ENCODE measurements around the gene ADCYAP1R1.

The ADCYAP1R1 gene

DNA sequence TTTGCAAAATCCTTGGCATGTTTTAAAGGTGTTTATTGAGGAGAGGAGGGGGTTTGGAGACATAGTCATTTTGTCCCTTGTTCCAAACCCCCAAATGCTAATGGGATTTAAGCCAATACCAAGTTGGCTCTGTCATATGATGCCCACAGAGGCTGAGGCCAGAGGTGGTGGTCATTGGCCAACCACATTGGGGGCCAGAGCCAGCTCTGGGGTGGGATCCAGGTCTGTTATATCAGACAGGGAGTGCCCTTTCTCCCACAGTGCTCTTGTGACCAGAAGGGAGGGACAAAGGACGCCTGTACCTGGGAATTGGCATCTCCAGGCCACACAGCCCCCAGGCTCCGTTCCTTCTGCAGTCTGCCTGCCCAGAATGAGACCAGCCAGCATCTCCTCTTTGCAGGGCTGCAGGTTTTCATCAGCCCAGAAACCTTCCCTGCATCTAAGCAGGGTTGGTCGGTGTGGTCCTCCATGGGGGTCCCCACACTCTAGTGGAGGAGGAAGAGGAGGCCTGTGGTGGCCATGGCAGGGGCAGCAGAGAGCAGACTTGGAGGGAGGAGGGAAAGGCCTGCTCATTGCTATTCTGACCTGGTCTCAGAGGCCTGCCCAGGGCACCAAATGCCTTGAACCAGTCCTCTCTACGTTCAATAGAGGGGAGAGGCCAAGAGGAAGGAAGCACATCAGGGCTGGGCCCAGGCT, 17.9 kb downstream of the ADCYAP1R1 start:
- DNase-seq, result no peak

DNA sequence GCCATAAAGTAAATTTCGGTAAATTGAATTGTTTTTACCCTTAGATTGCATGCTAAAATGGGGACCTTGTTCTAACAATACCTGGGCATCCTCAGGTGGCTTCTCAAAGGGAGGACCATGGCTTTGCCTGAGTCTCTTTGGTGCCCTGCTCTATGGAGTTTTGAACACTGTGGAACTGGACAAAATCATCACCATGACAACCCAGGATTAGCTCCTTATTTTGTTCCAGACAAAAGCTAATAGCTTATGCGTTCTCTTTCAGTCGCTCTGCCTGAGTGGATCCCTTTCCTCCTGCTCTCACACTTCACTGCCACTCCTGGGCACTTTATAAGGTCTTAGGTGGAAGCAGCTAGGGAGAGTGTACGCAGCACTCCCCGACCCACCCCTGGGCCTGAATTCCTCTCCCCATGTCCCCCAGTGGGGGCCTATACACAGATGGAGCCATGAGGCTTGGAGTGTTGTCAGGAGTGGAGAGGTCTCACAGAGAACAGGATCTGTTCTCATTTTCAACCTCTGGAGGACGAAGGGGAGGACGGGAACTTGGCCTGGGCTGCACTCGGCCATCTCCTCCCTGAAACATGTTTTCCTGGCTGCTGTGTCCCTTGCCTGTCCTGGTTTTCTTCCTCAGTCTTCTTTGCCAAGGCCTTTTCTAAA, 19.0 kb downstream of the ADCYAP1R1 start:
- no peak for DNase-seq

DNA sequence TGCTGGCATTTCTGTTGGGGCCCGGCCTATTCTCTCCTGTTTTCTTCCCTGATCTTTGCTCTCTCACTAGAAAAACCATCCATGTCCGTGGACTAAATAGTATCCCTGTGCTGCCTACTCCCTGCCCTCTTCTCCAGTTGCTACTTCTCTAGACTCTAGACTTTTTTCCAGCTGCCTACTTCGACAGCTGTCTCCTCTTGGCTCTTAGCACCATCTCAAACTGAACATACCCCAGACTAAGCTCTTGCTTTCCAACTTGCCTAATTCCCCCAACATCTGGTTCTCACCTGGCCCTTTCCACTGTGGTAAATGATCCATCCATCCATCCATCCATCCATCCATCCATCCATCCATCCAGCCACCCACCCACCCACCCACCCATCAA, 19.5 kb downstream of the ADCYAP1R1 start:
- DNase-seq, result no peak

DNA sequence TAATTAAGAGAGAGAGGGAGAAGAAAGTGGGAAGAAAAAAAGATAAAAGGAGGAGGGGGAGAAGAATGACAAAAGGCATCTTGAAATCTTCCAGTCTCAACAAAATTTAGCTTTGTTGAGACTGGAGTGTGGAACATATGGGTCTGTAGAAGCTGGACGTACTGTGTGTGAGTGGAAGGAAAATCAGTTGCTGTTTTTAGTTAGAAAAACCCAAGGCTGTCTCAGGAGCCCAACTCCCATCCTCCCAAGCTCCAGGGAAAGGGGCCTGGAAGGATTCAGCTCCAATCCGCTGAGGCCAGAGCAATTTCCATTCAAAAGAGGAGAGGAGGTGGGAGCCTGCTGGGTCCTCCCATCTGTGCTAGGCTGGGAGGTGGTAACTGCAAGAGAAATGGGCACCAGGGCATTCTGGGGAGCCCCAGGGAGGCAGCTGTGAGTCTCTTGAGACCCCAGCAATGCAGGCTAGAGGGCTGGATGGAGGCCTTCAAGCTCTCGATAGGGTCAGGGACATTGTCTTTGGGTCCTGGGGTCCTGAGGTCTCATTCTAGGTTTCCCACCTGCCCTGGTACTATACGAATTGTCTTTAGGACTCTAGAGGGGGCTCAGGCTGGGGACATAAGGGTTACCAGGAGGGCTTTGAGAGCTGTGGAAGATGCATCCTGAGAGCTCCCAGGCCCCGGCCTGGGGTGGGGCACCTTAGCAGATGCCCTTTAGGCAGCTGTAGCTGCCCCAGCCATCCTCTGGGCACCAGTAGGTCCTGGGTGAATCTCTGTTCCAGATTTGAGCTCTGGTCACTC, 21.4 kb downstream of the ADCYAP1R1 start:
- no peak for DNase-seq

DNA sequence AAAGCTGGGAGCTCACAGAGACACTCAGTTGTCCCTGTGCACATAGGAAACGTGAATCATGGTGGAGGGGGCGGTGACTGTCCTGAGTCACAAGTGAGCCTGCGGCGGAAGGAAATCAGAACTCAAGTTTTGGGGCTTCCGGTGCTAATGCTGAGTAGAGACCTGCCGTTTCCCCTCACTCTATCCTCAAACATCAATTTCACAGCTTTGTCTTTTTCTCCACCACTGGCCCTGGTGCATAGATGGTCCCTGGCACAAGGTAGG, 21.9 kb downstream of the ADCYAP1R1 start:
- DNase-seq, result no peak

DNA sequence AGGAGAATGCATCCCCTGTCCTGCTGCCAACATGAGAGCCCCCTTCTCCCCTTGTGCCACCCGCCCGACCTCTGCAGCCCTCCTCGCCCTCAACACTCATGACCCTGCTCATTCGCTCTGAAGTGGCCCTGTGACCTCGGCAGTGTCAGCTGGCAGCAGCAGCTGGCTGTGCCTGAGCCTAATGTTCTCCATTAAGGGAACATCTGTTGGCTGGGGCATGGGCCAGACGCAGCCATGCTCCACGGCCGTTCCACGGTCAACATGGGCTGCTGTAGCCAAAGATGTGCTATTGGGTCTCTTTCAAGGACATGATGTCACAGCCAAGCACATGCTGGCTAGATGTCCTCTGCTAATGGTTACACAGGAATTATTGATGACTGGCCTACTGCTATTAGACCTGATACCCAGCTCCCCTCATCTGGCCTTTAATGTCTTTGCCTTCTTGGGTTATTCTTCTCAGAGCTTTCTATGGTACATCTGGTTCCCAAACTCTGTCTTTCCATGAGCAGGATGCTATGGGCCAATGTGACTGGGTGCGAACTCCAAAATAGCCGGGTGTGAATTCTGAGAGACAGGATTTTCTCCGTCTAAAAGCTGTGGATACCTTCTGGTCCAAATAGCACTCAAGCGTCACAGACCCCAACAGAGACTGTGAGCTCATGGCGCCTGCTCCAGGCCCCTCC, 22.4 kb downstream of the ADCYAP1R1 start:
- no peak for DNase-seq

DNA sequence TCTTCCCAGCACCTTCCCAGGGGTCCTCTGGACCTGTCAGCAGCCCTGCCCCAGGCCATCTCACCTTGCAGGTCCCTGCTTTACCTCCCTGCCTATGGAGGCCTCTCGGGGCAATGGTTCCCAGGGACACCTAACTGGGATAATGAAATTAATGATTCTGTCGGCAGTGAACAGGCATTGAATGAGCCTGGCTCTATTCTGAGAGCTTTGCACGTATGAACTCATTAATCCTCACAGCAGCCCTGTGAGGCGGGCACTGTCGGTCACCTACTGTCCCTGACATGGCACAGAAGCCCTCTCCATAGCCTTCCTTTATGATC, 22.9 kb downstream of the ADCYAP1R1 start:
- DNase-seq, result no peak

DNA sequence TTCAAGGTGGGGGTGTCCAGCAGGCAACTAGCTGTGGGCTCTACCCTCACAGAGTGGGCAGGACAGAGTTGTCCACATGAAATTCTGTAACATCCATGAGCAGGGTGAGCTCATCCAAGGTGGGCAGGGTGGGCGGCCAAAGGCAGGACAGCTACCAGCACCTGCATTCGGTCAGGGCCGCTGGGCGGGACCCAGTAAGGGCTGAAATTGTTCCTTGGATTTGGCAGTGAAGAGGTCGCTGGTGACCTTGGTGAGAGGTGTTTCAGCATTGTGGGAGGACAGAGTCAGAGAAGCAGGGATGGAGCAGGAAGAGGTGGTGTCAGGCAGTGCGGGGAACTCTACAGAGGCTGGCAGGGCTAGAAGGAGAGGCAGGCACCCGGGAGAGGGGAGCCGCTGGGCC, 23.9 kb downstream of the ADCYAP1R1 start:
- DNase-seq, result no peak

DNA sequence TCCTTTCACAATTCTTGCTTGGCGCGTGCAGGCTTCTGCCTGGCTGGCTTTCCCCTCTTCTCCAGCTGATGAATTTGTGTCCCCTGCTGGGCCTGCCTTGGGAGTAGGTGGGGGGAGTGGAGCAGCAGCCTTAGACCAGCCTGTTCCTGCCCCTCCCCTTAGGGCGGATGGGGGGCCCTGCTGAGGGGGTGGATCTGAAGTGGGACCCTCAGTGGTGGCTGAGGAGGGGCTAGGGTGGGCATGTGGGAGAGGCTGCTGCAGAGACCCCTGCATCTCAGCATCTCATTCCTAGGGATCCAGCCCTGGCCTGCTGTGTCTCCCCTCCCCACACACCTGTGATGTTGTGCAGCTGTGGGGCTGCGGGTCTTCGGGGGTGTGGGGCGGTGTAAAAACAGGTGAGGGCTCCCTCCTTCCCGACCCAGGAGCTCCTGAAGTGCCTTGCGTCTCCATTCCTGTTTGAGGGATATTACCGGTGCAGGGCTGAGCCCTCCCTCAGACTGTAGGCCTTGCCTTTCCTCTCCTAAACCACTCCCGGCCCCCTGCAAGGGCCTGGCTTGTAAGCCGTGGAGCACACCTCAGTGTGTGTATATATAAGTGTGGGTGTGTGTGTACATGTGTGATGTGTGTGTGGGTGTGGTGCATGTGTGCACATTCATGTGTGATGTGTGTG, 24.7 kb downstream of the ADCYAP1R1 start:
- no peak for DNase-seq

DNA sequence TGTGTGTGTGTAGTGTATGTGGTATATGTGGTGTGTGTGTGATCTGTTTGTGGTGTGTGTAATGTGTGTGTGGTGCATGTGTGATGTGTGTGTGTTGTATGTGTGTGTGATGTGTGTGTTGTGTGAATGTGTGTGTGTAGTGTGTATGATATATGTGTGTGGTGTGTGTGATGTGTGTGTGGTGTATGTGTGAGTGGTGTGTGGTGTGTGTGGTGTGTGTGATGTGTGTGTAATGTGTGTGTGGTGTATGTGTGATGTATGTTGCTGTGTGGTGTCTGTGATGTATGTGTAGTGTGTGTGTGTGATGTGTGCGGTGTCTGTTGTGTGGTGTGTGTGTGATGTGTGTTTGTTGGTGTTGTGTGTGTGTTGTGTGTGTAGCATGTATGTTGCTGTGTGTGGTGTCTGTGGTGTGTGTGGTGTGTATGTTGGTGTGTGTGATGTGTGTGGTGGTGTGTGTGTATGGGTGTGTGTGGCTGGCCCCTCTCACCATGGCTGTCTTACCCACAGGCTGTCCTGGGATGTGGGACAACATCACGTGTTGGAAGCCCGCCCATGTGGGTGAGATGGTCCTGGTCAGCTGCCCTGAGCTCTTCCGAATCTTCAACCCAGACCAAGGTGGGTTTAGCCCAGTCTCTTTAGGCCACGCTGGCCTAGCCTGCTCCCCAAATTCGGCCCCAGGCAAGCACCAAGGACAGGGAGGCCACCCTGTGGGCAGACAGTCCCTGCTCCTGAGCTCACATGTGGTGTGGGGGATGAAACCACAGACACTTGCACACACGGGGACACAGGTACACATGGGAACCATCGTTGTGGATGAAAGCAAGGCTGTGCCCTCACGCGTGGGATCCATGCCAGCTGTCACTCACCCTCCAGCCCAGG, 25.6 kb downstream of the ADCYAP1R1 start:
- no peak for DNase-seq

DNA sequence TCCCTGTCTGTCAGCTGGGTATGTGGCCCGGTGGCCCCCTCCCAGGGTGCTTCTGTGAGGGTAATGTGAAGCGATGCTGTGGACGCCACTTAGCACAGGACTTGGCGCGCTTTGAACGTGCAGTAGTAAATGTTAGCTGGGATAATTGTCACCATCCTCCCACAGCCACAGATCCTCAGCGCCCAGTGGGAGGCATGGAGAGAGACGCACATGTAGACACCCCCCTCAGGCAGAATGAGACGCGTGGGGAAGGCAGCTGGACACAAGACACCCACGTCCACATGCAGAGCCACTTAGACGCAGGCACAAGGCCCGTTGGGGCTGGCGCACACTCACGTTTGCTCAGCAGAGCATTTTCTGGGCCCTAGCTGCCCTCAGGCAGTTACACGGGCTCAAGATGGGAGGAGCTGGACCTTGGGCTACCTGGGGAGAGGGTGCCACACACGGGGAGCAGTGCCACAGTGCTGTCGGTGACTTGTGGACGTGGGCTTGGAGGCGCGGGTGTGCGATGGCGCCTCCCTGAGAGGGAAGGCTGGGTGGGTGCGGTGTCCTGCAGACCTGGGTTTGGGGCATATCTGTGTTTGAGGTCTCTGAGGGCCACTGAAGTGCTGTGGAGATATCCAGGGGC, 26.4 kb downstream of the ADCYAP1R1 start:
- no peak for DNase-seq

DNA sequence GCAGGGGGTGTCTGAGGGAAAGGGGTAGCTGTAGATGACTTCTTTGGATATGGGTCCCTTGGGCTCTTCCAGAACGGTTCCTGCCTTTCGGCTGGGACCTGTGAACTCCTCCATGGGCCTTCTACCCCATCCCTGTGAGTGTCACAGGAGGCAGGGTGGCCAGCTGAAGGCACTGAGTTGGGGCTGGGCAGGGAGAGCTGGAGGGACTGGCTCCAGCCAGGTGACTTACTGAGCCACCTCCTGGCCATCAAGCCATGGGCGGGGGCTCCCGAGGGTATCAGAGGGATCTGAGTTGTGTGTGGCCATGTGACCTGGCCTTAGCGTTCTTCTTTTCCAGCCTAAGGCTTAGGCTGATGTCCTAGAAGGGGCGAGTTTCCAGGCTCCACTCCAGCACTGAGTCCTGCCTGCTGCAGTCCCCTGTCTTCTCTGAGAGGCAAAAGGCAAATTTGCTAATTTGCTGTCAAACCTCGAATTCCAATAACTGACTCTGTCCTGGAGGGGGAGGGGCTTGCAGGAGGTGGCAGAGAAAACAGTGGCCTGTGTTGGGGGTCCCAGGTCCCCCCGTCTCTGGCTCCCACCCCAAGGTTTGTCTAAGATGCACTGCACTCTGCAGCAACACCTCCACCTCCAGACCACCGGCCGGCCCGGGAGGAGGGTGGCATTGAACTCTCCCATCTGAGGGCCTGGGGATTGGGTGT, 27.2 kb downstream of the ADCYAP1R1 start:
- no peak for DNase-seq

DNA sequence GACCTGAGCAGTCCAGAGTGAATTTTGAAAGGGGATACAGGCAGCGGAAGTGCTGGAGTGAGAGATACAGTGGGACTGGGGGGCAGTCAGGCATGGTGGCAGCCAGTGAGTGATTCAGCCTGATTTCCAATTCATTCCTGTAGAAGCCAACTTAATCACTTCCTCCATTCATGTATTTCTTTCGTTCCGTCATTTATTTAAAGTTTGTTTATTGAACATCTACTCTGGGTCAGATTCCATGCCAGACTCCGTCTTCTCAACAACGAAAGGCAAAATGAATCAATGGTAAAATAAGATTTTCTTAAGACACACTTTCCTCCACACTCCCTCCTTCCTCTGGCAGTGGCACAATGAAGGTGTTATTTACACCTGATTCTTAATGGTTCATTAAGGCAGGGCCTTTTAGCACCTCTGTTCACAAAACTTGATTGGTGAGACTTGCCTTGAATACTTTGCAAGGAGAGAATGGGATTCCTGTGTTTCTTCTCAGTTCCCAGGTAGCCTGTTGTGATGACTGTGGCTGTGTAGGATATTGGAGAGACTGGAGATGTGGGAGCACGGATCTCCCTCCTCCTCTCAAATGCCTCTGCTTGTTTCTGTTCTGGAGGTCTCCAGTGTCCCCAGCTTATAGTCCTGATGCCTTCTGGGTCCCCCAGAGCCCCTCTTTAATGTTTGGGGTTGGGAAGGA, 27.9 kb downstream of the ADCYAP1R1 start:
- no peak for DNase-seq

DNA sequence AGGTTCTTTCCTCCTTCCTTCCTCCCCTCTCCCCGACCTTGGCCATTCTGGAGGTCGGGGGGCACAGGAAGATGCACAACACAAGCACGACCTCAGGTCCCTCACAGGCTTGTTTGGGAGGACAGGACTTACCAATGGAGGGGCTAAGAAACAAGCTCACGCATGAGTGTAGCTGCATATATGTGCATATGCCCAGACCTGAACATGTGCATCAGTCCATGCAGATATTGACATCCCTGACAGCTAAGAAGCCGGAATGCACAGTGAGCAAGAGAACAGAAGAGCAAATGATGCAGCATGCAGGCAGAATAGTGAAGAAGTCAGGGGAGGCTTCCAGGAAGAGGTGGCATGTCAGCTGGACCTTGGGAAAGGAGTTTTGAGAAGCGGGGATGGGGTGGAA, 28.7 kb downstream of the ADCYAP1R1 start:
- no peak for DNase-seq

DNA sequence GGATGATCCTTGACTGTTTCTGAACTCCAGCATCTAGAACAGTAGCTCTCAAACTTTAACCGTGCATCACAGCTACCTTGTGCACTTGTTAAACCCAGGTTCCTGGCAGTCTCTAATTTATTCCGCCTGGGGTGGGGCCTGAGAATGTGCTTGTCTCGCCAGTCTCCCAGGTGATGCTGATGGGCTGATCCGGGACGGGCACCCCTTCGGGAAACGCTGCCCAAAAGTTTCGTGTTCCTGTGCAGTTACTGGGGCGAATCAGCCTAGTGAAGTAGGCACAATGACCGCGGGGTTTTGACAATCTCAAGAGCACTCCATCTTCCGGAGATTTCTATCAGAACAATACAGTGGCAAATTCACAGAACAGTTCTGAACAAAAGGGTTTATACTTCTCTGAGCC, 29.9 kb downstream of the ADCYAP1R1 start:
- DNase-seq, result no peak

DNA sequence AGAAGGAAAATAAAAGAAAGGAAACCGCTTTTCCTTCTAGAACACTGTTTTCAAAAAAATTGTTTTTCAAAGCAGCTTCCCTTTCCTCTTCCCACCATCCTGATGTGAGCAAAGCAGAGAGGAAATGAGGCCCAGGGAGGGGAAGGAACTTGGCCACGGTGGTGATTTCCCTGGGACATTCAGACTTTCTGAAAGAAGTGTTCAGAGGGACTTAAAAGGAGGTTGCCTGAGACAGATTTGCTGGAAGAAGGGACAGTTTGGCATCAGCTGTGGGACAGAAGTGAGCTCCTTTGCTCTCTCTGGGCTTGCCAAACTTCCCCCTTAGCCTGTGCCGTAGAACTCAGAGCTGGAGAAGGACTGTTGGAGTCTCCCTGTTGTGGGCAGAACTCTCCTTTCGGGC, 30.3 kb downstream of the ADCYAP1R1 start:
- no peak for DNase-seq

DNA sequence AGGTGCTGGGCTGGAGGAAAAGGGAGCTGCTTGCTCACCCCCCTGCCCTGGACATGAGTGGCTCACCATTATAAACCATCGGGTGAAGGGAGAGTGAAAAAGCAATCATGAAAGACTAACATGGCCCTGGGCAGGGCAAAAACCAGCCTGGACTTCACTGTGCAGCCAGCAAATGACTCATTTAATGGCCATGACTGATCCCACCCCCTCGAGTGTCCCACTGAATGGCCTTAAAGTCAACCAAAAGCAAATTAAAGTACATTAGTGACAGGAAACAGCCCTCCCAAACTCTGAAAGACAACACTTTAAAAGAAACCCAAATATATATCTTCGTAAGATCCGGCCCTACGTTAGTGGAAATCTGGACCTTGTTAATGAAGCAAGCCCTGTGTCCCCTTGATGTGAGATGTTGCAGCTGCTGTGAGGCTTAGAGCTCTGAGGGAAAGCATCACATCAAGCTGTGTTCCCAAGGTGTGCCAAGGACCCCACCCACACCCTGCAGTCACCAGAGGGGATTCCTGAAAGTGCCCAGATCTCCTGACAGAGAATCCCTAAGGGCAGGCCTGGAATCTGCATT, 31.2 kb downstream of the ADCYAP1R1 start:
- no peak for DNase-seq

DNA sequence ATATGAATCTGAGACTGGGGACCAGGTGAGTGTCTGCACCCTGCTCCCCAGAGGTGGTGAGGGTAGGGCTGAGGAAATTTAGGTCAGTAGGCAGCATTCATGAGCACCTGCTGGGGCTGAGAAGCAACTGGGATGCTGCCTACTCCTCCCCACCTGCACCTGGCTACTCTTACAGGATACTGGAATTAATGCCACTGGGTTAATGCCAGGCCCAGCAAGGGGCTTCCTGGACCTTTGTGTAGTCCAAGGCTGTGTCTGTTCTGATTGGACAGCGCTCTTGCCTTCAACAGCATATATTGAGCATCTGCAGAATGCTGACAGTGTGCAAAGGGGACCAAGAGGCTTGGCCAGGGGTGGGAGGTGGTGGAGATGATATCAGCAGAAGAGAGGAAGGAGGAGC, 32.1 kb downstream of the ADCYAP1R1 start:
- DNase-seq, result no peak

DNA sequence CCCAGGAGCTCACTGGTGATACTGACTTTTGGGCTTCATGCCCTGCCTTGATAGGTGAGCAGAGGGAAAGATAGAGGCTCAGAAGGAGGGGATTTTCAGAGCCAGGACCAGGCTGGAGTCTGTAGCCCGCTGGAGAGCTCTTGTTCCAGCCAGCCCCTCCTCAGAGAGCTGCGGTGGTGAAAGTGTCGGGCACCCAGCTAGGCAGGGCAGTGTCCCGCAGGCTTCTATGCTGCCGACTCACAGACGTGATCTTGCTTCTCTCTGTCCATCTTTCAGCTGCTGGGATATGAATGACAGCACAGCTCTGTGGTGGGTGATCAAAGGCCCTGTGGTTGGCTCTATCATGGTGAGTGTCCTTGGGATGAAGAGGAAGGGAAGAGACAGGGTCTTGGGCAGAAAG, 35.2 kb downstream of the ADCYAP1R1 start:
- DNase-seq, result no peak

DNA sequence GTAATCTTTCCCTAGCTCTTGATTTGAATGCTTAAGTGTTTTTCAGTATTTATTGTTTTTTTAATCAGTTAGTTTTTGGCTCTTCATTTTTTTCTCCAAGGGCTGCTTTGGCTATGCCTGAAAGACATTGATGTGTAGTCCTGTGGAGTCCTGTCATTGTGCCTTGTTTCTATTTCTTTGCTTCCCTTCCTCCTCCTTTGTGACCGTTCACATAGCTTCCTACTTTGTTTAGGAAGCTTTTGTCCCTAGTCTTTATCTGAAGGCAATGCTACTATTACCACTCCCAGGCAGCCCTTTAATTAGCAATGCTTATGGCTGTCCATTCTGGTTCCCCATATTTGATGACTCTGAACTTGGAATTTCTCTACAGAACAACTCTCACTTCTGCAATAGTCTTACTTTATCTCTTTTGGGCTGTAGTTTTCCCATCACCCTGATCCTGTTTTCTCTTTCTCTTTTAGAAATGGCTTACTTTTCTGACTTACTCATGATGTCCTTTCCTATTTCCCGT, 39.9 kb downstream of the ADCYAP1R1 start:
- DNase-seq, result no peak

Measured in NCI-H146 (cell line).